K562 (cell line): Measurements from ENCODE around the gene C6orf15. TPM values are rescaled to one million over a fixed set of nuclear protein-coding genes. Genes with fewer than 3 reads are reported as not detected.

Source experiments
- C11orf30 ChIP-seq: fragments of 450-650 bp; IDR thresholded peaks from 2 replicates; pipeline ENCODE4 v1.6.1; 2016; ENCODE audit warnings: low read depth, mild to moderate bottlenecking
- CREB3 ChIP-seq: fragments of 450-650 bp; conservative IDR thresholded peaks from 2 replicates; pipeline ENCODE4 v1.6.1; 2016; ENCODE audit warnings: missing genetic modification characterization, low read depth, mild to moderate bottlenecking, missing compliant biosample characterization, moderate library complexity
- CTCF ChIP-seq, 3 experiments: IDR thresholded peaks in 2 of 3; conservative IDR thresholded peaks in 1 of 3; 2 replicates each; pipeline ENCODE4 v1.5.1; 2011 to 2012; ENCODE audit warnings: low read length in 3 of 3, mild to moderate bottlenecking in 3 of 3, control low read depth in 2 of 3, improper control_type of control experiment in 1 of 3, inconsistent platforms in 1 of 3, low read depth in 1 of 3, mixed read lengths in 1 of 3, moderate library complexity in 1 of 3; ENCODE audit not compliant: insufficient read depth in 2 of 3
- HES1 ChIP-seq: fragments of 450-650 bp; IDR thresholded peaks from 2 replicates; pipeline ENCODE4 v1.6.1; 2016; ENCODE audit warnings: low read depth, mild to moderate bottlenecking, moderate library complexity
- SMAD4 ChIP-seq: fragments of 250-450 bp; sonication (Bioruptor Pico); conservative IDR thresholded peaks from 2 replicates; pipeline ENCODE4 v1.8.0; 2021; ENCODE audit warnings: inconsistent platforms, mild to moderate bottlenecking, moderate library complexity
- TEAD1 ChIP-seq, 2 experiments: fragments of 450-650 bp in 1 of 2; sonication (generic) in 1 of 2; formaldehyde crosslinking; IDR thresholded peaks; 2 replicates each; pipeline versions ENCODE4 v1.4.0 to v1.8.0; 2020 to 2022; ENCODE audit warnings: mild to moderate bottlenecking in 2 of 2, missing genetic modification reagents in 1 of 2
- XRCC5 ChIP-seq: fragments of 200-400 bp; formaldehyde crosslinking; IDR thresholded peaks from 2 replicates; pipeline ENCODE4 v1.6.1; 2017; ENCODE audit warnings: low read depth, mild to moderate bottlenecking, low read length
- ZBTB26 ChIP-seq: fragments of 450-650 bp; formaldehyde crosslinking; IDR thresholded peaks from 2 replicates; pipeline ENCODE4 v1.4.0; 2022; ENCODE audit warnings: missing genetic modification characterization
- ZBTB8A ChIP-seq: fragments of 450-650 bp; IDR thresholded peaks from 2 replicates; pipeline ENCODE4 v1.6.1; 2018; ENCODE audit warnings: mild to moderate bottlenecking, moderate library complexity; ENCODE audit not compliant: partially characterized antibody
- ZNF318 ChIP-seq, 2 experiments: fragments of 450-650 bp; IDR thresholded peaks; 2 replicates each; pipeline ENCODE4 v1.6.1; 2016; ENCODE audit warnings: mild to moderate bottlenecking in 2 of 2, borderline replicate concordance in 1 of 2, low read depth in 1 of 2, moderate library complexity in 1 of 2
- ZNF507 ChIP-seq: conservative IDR thresholded peaks from 2 replicates; pipeline ENCODE4 v1.6.1; 2017; ENCODE audit warnings: missing genetic modification characterization, missing compliant biosample characterization
- ZNF785 ChIP-seq: fragments of 250-450 bp; sonication (Bioruptor Pico); IDR thresholded peaks from 2 replicates; pipeline ENCODE4 v1.4.0; 2020; ENCODE audit warnings: mild to moderate bottlenecking
- polyA plus RNA-seq, 8 experiments: library from polyadenylated mRNA; depleted of rRNA in 4 of 8; stranded (reverse) in 5 of 8; unstranded in 3 of 8; fragments of >200 nt; fragmentation: Nextera tagmentation in 2 of 8; fragmentation: Illumina TruSeq in 1 of 8; extraction: Ambion mirVana in 2 of 8; extraction: Trizol in 1 of 8; gene quantifications; 2 replicates each; pipeline versions ENCODE4 v1.2.1 to v1.2.3, GENCODE V29; 2011 to 2014; ENCODE audit warnings: inconsistent platforms in 1 of 8, missing spikeins in 1 of 8
- total RNA-seq, 7 experiments: library from RNA; depleted of rRNA in 6 of 7; stranded (reverse); fragments of >200 nt in 6 of 7; fragmentation: Illumina TruSeq in 2 of 7; extraction: Trizol in 2 of 7; gene quantifications; 2 replicates each; pipeline versions ENCODE4 v1.2.1 to v1.2.3, GENCODE V29; 2011 to 2021; ENCODE audit warnings: low replicate concordance in 1 of 7

The C6orf15 gene
- total and polyA plus RNA-seq, 9 of the 15 experiments (the other 6 are each of a cell fraction or from before 2014, with no cell fraction given) = not detected

GRCh38 chr6:31068669-31069340 lies 43.6 kb downstream of the C6orf15 start (continued):
- TF ChIP-seq ZNF318 (IDR thresholded peaks at IDR 0.05; ENCODE audit: borderline replicate concordance in 1 of 2, low read depth in 1 of 2) (no peak), HES1 (no peak), ZNF785 (CRISPR knock-in tag) (no peak), ZNF507 (tag) (no peak), C11orf30 (no peak), TEAD1 (CRISPR knock-in tag; IDR thresholded peaks at IDR 0.05) (no peak), ZBTB26 (CRISPR knock-in tag) (no peak), CTCF (IDR thresholded peaks at IDR 0.05 in 2 of 3, conservative IDR thresholded peaks at IDR 0.05 in 1 of 3; ENCODE audit: insufficient read depth in 2 of 3, low read depth in 1 of 3, low read length in 3 of 3) (peak; percentile 93 to 98 (median 95)), XRCC5 (0 out of 2 replicates have a peak, but pooled peaks have one; percentile 22), ZBTB8A (no peak), SMAD4 (CRISPR knock-in tag) (no peak), CREB3 (tag) (no peak)
